Cardiac muscle cell (in vitro differentiated cells and primary cell): Measurements from ENCODE around the gene NLK. TPM values are rescaled to one million over a fixed set of nuclear protein-coding genes. Genes with fewer than 3 reads are reported as not detected.

Source experiments
- polyA plus RNA-seq: library from polyadenylated mRNA; unstranded; fragments of >200 nt; fragmentation: Nextera tagmentation; extraction: Ambion mirVana; gene quantifications from 2 replicates; pipeline ENCODE4 v1.2.1, GENCODE V29; 2016
- total RNA-seq: library from RNA; depleted of rRNA; stranded (reverse); fragments of >200 nt; gene quantifications from 2 replicates; pipeline ENCODE4 v1.2.3, GENCODE V29; 2016

NLK gene
- total and polyA plus RNA-seq, 2 experiments from 2014 or later = 11.0 to 22.1 TPM

Other genes starting within 250 kb of the NLK start
- gene NOS2, start 242.1 kb upstream of the NLK start, total RNA-seq = 0.04 and 0.54 TPM in 2 replicates
- 0.20 TPM in 1 of 2 replicates, not detected in the other for gene NOS2, start 242.1 kb upstream of the NLK start, polyA plus RNA-seq
- 14.6 and 24.6 TPM in 2 replicates for gene LYRM9, start 149.3 kb upstream of the NLK start, total RNA-seq
- gene LYRM9, start 149.3 kb upstream of the NLK start, polyA plus RNA-seq = 15.4 and 15.8 TPM in 2 replicates